ENCODE data around the gene SH3GL1. TPM values are rescaled to one million over a fixed set of nuclear protein-coding genes. Genes with fewer than 3 reads are reported as not detected.

Gene SH3GL1
- total and polyA plus RNA-seq, 2 of the 4 experiments (the other 2 are of a cell fraction), result 28.1 to 138 TPM

DNA sequence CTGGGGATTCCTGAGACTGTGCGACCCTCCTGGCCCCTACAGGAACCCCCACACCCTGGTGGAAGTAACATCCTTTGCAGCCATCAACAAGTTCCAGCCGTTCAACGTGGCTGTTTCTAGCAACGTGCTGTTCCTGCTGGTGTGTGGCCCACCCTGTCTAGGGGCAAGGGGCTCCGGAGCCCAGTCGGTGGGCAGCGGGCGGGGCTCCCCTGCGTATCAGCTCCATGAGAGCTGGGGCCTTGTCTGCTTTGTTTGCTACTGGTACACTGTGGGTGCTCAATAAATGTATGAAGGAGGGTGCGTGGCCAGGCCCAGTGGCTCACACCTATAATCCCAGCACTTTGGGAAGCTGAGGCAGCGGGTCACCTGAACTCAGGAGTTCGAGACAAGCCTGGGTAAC, 46.1 kb downstream of the SH3GL1 start:
- H2BK15ac ChIP-seq (ENCODE audit: low read depth, low read length), result no peak overlapping the region
- BruUV-seq (replicated peaks), result no TSS peak

More for the DNA sequence above, 46.1 kb downstream of the SH3GL1 start:
- Histone ChIP-seq H4K5ac (ENCODE audit: low read depth, low read length) (no peak overlapping the region), H4K20me1 (ENCODE audit: insufficient read depth, low read length) (peaks cover 3% of the 10 kb centered on the region), H3K9me1 (ENCODE audit: insufficient read depth, low read length) (no peaks in the 10 kb centered on the region), H3K56ac (ENCODE audit: extremely low read depth, insufficient read depth, low read length) (no peak overlapping the region), H3K9ac (ENCODE audit: low read depth, low read length) (no peak overlapping the region), H3K9me3 (ENCODE audit: control insufficient read depth, insufficient read depth, low read length) (no peaks in the 10 kb centered on the region), H2AFZ (replicated peaks; ENCODE audit: low read length, poor library complexity) (no peak overlapping the region), H3K79me1 (ENCODE audit: low read depth in 1 of 2, low read length in 2 of 2) (peaks cover 0 to 4% of the 10 kb centered on the region in 2 experiments; a peak in 1 of 4 replicates), H3K23ac (ENCODE audit: low read depth, low read length) (no peak overlapping the region), H3K27ac (ENCODE audit: insufficient read depth, low read length) (no peak overlapping the region), H3K14ac (replicated peaks; ENCODE audit: low read depth, low read length) (no peak overlapping the region), H3K18ac (ENCODE audit: low read depth, low read length) (no peak overlapping the region), H3K4me1 (ENCODE audit: control insufficient read depth, insufficient read depth, low read length) (no peaks in the 10 kb centered on the region), H3K4me2 (ENCODE audit: low read depth, low read length) (no peak overlapping the region), H3K4me3 (ENCODE audit: insufficient read depth, low read depth, low read length) (no peak overlapping the region), H2BK20ac (ENCODE audit: low read depth, low read length) (no peak overlapping the region), H2AK5ac (ENCODE audit: low read depth, low read length) (no peak overlapping the region), H2BK5ac (ENCODE audit: low read depth, low read length, poor library complexity, severe bottlenecking) (no peak overlapping the region), H4K91ac (ENCODE audit: insufficient read depth, low read depth, low read length) (no peak overlapping the region), H3K36me3 (ENCODE audit: control insufficient read depth, insufficient read depth, low read length) (peaks cover 12% of the 10 kb centered on the region), H3K27me3 (ENCODE audit: control insufficient read depth, insufficient read depth, low read length) (no peaks in the 10 kb centered on the region), H3K4ac (ENCODE audit: low read depth, low read length) (no peak overlapping the region), H4K8ac (ENCODE audit: low read depth in 2 of 2, low read length in 2 of 2) (no peak overlapping the region), H2BK120ac (ENCODE audit: low read depth, low read length) (no peak overlapping the region), H2AK9ac (replicated peaks; ENCODE audit: low read depth, low read length, poor library complexity) (no peak overlapping the region)
- ChIA-PET POLR2A (ENCODE audit: unreplicated experiment) (interaction anchor here (0.6 kb wide), 1 partner anchor 12 kb away, joined by 3 read pairs; no protein-coding TSS in a partner anchor), CTCF (no interaction called here)
- no peak for ATAC-seq (ENCODE audit: low read depth)
- in situ Hi-C loops (cut with MboI; ENCODE audit: low sequenced_read_pairs) (loop anchor here (5.0 kb wide), 1 partner anchor 87 kb away; no protein-coding TSS in a partner anchor), dilution Hi-C loops (cut with HindIII; ENCODE audit: low sequenced_read_pairs, unreplicated experiment) (no loop called here), intact Hi-C loops (cut with micrococcal nuclease) (no loop called here)
- WGBS, 2 experiments (ENCODE audit: extremely low coverage in 2 of 2, insufficient read length in 1 of 2), result 81% methylated on average over 8 of the region's 12 CpGs; no CpG with 5 or more reads in 1 of the 2 experiments
- DNase-seq, result no peak
- TF ChIP-seq RCOR1 (IDR thresholded peaks at IDR 0.05; ENCODE audit: insufficient replicate concordance, low read length), result no peak
- TF ChIP-seq RFX5 (IDR thresholded peaks at IDR 0.05; ENCODE audit: low read depth, low read length), result no peak
- TF ChIP-seq NFE2L2 (IDR thresholded peaks at IDR 0.05; ENCODE audit: low read depth, low read length), result no peak
- TF ChIP-seq SMC3 (IDR thresholded peaks at IDR 0.05; ENCODE audit: low read depth, low read length), result no peak

Data from IMR-90 (cell line).